Activated CD8-positive, alpha-beta T cell treated with anti-CD3 and anti-CD28 coated beads, Interleukin-2, amount 10 ng/mL, durations not matched to agents 7 days and 5 days (primary cell): ENCODE data around the gene CNOT1. TPM values are rescaled to one million over a fixed set of nuclear protein-coding genes. Genes with fewer than 3 reads are reported as not detected.
"Not testable (repeated sequence)": the region's sequence is repeated elsewhere in the genome, so short reads cannot be mapped to it uniquely, and the experiment has no call there.

Experiments
- ATAC-seq: fragments of 150-1000 bp; cut with Tn5 transposase; one replicate; pipeline ENCODE4 v1.10.0; 2021; ENCODE audit warnings: moderate library complexity
- CTCF ChIA-PET: fragments of 350-600 bp; sonication (Branson Sonifier 250); formaldehyde crosslinking; loops from one replicate; lab custom pipeline; 2021; ENCODE audit warnings: antibody characterized with exemption; lab: Charles Lee
- POLR2A ChIA-PET: fragments of 350-600 bp; sonication (Branson Sonifier 250); formaldehyde crosslinking; loops from one replicate; lab custom pipeline; 2021; ENCODE audit warnings: antibody characterized with exemption; lab: Charles Lee
- DNase-seq: peaks from one replicate; pipeline ENCODE4 v3.0.0-alpha.2; 2020
- H3K27ac Mint-ChIP-seq: one replicate; pipeline ENCODE4 v1.8.0; 2021; ENCODE audit warnings: mild to moderate bottlenecking, mixed read lengths
- H3K27me3 Mint-ChIP-seq: one replicate; pipeline ENCODE4 v1.8.0; 2021; ENCODE audit warnings: low read depth, mixed read lengths
- H3K36me3 Mint-ChIP-seq: one replicate; pipeline ENCODE4 v1.8.0; 2021; ENCODE audit warnings: low read depth, mixed read lengths
- H3K4me1 Mint-ChIP-seq: one replicate; pipeline ENCODE4 v1.8.0; 2021; ENCODE audit warnings: low read depth, mixed read lengths
- H3K4me3 Mint-ChIP-seq: one replicate; pipeline ENCODE4 v1.8.0; 2021; ENCODE audit warnings: mild to moderate bottlenecking, mixed read lengths
- H3K9me3 Mint-ChIP-seq: one replicate; pipeline ENCODE4 v1.8.0; 2022; ENCODE audit warnings: mixed read lengths; ENCODE audit not compliant: insufficient read depth
- total RNA-seq, 2 experiments: library from RNA; stranded (reverse); gene quantifications; one replicate each; pipeline ENCODE4 v1.2.3, GENCODE V29; 2021

The CNOT1 gene
- 100 to 1,000 TPM; 262 TPM for total RNA-seq

GRCh38 chr16:58629733-58630640 is at the start of gene CNOT1:
CNOT1 (minus strand) TSS chr16:58629826; CDS start chr16:58599337, 30,489 bp downstream.
- Mint-ChIP-seq H3K4me3 (peak within 1 kb of the TSS; percentile 100), H3K27ac (peak within 1 kb of the TSS; percentile 100), H3K27me3 (no peaks in the 10 kb centered on the region), H3K9me3 (no peaks in the 10 kb centered on the region), H3K4me1 (peaks cover 32% of the 10 kb centered on the region), H3K36me3 (peaks cover 22% of the 10 kb centered on the region)
- ChIA-PET POLR2A (interaction anchor here (0.8 to 1.7 kb wide), 4 partner anchors 40 to 238 kb away, joined by 3 to 8 read pairs (median 4); partner anchors contain the start of genes GINS3 and SLC38A7), CTCF (interaction anchor here (0.6 kb wide), 1 partner anchor 50 kb away, joined by 4 read pairs; no protein-coding TSS in a partner anchor)
- peak; percentile 91 for ATAC-seq
- DNase-seq: peak; percentile 99

DNA sequence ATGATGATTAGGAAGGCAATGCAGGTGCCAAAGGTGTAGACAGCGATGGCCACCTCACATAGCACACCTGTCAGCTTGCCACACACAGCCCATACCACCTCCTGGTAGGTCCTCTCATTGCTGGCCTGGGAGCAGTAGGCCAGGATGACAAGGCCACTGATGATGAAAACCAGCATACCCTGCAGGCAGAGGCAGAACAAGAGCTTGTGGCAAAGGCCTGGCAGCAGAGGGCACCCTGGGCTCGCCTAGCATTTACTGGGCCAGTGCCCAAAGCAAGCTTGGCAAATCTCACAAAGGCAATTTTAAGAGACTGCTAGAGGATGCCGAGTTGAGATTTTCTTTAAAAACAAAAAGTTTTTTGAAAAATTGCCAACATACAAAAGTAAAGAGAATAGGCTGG is 49.1 kb upstream of the CNOT1 start:
- no peaks in the 10 kb centered on the region for H3K9me3 Mint-ChIP-seq
- H3K27me3 Mint-ChIP-seq: no peaks in the 10 kb centered on the region
- CTCF ChIA-PET: interaction anchor here (2.1 kb wide), 1 partner anchor 77 kb away, joined by 14 read pairs; no protein-coding TSS in a partner anchor
- ATAC-seq (no peak), DNase-seq (no peak)
- H3K36me3 Mint-ChIP-seq: peaks cover 6% of the 10 kb centered on the region
- POLR2A ChIA-PET: no interaction called here
- no peak overlapping the region for H3K27ac Mint-ChIP-seq
- peaks cover 9% of the 10 kb centered on the region for H3K4me1 Mint-ChIP-seq
- no peak overlapping the region for H3K4me3 Mint-ChIP-seq

GRCh38 chr16:58678269-58678668 is 48.6 kb upstream of the CNOT1 start:
- DNase-seq (no peak), ATAC-seq (no peak)
- H3K4me1 Mint-ChIP-seq: peaks cover 5% of the 10 kb centered on the region
- ChIA-PET CTCF (interaction anchor here (2.1 kb wide), 1 partner anchor 77 kb away, joined by 14 read pairs; no protein-coding TSS in a partner anchor), POLR2A (no interaction called here)
- H3K27me3 Mint-ChIP-seq: no peaks in the 10 kb centered on the region
- H3K9me3 Mint-ChIP-seq: no peaks in the 10 kb centered on the region
- no peak overlapping the region for H3K4me3 Mint-ChIP-seq
- H3K27ac Mint-ChIP-seq: no peak overlapping the region
- H3K36me3 Mint-ChIP-seq: peaks cover 6% of the 10 kb centered on the region

DNA sequence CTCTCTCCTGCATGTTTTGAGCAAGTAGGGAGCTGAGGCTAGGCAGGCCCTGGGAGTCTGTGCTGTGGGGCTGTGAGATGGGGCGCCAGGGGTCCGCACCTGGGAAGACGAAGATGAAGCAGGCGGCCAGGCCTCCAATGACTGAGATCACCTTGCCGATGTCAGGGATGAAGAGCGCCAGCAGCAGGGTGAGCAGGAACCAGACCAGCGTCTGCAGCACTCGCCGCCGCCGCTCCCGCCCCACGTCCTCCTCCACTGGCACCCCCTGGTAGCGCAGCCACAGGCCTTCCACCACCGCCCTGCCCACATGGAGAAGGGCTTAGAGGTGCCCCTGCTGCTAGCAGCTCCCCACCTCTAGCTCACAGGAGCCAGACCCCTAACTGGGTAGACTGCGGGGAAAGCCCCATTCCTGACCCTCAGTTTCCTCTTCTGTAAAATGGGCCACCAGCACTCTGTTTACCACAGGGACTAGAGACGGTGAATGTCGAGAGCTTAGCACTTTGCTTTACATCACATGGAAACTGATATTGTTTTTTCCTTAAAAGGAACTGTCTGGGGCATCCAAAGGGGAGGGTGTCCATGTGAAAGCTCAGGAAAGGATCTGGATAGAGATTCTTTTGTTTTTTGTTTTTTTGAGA is 41.4 kb upstream of the CNOT1 start:
- Mint-ChIP-seq H3K27ac (no peak overlapping the region), H3K4me1 (no peaks in the 10 kb centered on the region), H3K36me3 (peaks cover 7% of the 10 kb centered on the region), H3K9me3 (no peaks in the 10 kb centered on the region), H3K27me3 (no peaks in the 10 kb centered on the region), H3K4me3 (no peak overlapping the region)
- POLR2A ChIA-PET: interaction anchor here (0.6 kb wide), 1 partner anchor 37 kb away, joined by 3 read pairs; no protein-coding TSS in a partner anchor
- DNase-seq: no peak
- no peak for ATAC-seq
- CTCF ChIA-PET: no interaction called here

DNA sequence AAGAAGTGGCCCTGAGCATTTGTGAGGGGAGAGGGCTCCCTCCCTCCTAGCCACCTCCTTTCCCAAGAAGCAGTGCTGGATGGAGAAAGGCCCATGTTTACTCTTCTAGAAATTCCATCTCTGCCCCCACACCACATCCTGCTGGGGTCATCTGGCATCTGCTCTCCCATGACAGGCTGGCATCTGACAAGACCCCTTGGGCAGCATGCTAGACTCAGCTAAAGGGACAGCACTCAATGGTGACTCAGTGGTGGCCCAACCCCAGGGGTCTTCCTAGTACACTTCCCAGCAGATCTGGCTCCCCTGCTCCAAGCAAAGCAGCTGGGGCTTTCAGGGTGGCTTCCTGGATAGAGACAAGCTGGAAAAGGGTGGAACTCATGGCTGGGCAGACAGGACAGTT is 40.6 kb upstream of the CNOT1 start:
- Mint-ChIP-seq H3K27ac (no peak overlapping the region), H3K9me3 (no peaks in the 10 kb centered on the region), H3K4me1 (no peaks in the 10 kb centered on the region), H3K36me3 (peaks cover 5% of the 10 kb centered on the region), H3K27me3 (no peaks in the 10 kb centered on the region), H3K4me3 (no peak overlapping the region)
- CTCF ChIA-PET: no interaction called here
- POLR2A ChIA-PET: no interaction called here
- DNase-seq: no peak
- no peak for ATAC-seq

GRCh38 chr16:58665200-58665599 is 35.6 kb upstream of the CNOT1 start:
- H3K4me1 Mint-ChIP-seq: no peaks in the 10 kb centered on the region
- no peak overlapping the region for H3K4me3 Mint-ChIP-seq
- no peaks in the 10 kb centered on the region for H3K9me3 Mint-ChIP-seq
- no peak for ATAC-seq
- ChIA-PET POLR2A (no interaction called here), CTCF (no interaction called here)
- no peaks in the 10 kb centered on the region for H3K27me3 Mint-ChIP-seq
- no peak for DNase-seq
- H3K27ac Mint-ChIP-seq: peak overlapping the region; percentile 49
- peaks cover 2% of the 10 kb centered on the region for H3K36me3 Mint-ChIP-seq

DNA sequence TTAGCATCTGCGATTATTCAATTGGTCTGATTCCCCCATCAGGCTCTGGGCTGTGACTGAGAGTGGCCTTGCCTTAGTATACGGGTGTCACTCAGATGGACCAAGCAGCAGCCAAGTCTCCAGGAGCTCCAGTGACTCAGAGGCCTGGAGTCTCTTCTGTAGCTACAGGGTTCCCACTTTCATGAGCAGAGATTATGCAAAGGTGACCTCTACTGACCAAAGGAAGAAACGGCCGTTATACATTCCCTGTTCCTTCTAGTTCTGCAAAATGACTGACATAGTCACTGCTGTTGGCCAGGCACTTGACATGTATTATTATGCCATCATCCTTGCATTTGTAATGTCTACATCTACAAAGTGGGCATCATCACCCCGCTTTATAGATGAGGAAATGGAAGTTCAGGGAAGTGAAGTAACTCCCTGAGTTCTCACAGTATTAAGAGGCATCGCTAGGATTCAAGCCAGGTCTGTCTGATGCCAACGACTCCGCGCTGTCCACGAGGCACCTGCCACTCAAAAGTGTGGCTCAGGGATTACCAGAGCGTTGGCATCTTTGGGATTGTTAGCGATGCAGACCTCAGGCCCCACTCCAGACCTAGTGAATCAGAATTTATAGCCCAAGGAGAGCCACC is 31.7 kb upstream of the CNOT1 start:
- no peaks in the 10 kb centered on the region for H3K36me3 Mint-ChIP-seq
- peak; percentile 55 for ATAC-seq
- peak; percentile 31 for DNase-seq
- CTCF ChIA-PET: interaction anchor here (0.7 to 1.3 kb wide), 5 partner anchors 9 to 324 kb away, joined by 4 to 9 read pairs (median 6); no protein-coding TSS in a partner anchor
- H3K9me3 Mint-ChIP-seq: no peaks in the 10 kb centered on the region
- no peak overlapping the region for H3K27ac Mint-ChIP-seq
- H3K27me3 Mint-ChIP-seq: no peaks in the 10 kb centered on the region
- H3K4me3 Mint-ChIP-seq: no peak overlapping the region
- POLR2A ChIA-PET: no interaction called here
- H3K4me1 Mint-ChIP-seq: no peaks in the 10 kb centered on the region

DNA sequence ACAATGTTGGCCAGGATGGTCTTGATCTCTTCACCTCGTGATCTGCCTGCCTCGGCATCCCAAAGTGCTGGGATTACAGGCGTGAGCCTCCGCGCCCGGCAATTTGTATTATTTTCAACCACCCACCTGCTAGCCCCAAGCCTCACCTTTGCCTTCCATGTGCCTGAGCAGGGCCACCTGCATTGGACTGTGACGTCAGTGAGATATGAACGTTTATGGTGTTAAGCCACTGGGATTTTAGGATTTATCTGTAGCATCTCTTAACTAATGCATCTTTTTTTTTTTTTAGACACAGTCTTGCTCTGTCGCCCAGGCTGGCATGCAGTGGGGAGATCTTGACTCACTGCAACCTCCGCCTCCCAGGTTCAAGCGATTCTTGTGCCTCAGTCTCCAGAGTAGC is 30.3 kb upstream of the CNOT1 start:
- H3K27ac Mint-ChIP-seq, H3K4me3 Mint-ChIP-seq, H3K4me1 Mint-ChIP-seq, ATAC-seq, H3K9me3 Mint-ChIP-seq, H3K36me3 Mint-ChIP-seq, H3K27me3 Mint-ChIP-seq, POLR2A ChIA-PET, DNase-seq: not testable (repeated sequence)
- CTCF ChIA-PET: interaction anchor here (0.6 kb wide), 1 partner anchor 98 kb away, joined by 3 read pairs; no protein-coding TSS in a partner anchor

DNA sequence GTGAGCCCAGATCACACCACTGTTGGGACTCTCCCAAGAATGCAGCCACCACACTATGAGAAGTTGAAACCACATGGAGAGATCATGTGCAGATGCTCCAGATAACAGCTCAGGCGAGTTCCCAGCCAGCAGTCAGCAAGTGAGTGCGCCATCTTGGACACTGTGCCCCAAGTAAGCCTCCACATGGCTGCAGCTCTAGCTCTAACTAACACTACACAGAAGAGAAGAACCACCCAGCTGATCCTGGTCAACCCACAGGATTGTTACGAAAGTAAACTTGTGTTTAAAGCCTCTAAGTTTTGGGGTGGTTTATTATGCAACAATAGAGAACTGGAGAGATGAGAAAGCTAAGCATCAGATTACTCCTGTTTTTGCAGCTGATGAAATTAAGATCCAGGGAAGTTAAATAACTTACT is 29.2 kb upstream of the CNOT1 start:
- ATAC-seq (no peak), DNase-seq (no peak)
- H3K4me3 Mint-ChIP-seq: no peak overlapping the region
- no peaks in the 10 kb centered on the region for H3K36me3 Mint-ChIP-seq
- no peaks in the 10 kb centered on the region for H3K4me1 Mint-ChIP-seq
- no peaks in the 10 kb centered on the region for H3K9me3 Mint-ChIP-seq
- peaks cover 2% of the 10 kb centered on the region for H3K27me3 Mint-ChIP-seq
- H3K27ac Mint-ChIP-seq: no peak overlapping the region
- ChIA-PET POLR2A (no interaction called here), CTCF (interaction anchor here (0.8 kb wide), 1 partner anchor 147 kb away, joined by 4 read pairs; no protein-coding TSS in a partner anchor)

GRCh38 chr16:58656899-58657298 is 27.3 kb upstream of the CNOT1 start:
- no peak overlapping the region for H3K27ac Mint-ChIP-seq
- POLR2A ChIA-PET: interaction anchor here (0.6 kb wide), 1 partner anchor 9 kb away, joined by 3 read pairs; no protein-coding TSS in a partner anchor
- peaks cover 5% of the 10 kb centered on the region for H3K27me3 Mint-ChIP-seq
- DNase-seq (no peak), ATAC-seq (no peak)
- no peaks in the 10 kb centered on the region for H3K9me3 Mint-ChIP-seq
- CTCF ChIA-PET: interaction anchor here (1.0 kb wide), 1 partner anchor 99 kb away, joined by 4 read pairs; no protein-coding TSS in a partner anchor
- H3K4me1 Mint-ChIP-seq: no peaks in the 10 kb centered on the region
- H3K4me3 Mint-ChIP-seq: no peak overlapping the region
- H3K36me3 Mint-ChIP-seq: no peaks in the 10 kb centered on the region

DNA sequence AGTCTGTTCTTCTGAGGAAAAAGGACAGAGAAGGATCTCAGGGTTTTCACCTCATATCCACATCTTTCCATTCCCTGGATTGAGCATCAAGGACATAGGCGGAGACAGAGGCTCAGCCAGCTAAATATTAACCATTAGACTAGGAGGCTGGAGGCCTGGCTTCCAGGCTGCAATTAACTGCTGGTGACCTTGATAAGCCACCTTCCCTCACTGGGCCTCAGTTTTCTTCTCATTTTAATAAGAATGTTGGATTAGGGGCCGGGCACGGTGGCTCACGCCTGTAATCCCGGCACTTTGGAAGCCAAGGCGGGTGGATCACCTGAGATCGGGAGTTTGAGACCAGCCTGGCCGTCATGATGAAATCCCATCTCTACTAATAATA is 25.6 kb upstream of the CNOT1 start:
- no peak overlapping the region for H3K27ac Mint-ChIP-seq
- ATAC-seq: no peak
- H3K4me3 Mint-ChIP-seq: no peak overlapping the region
- no peaks in the 10 kb centered on the region for H3K9me3 Mint-ChIP-seq
- H3K4me1 Mint-ChIP-seq: no peaks in the 10 kb centered on the region
- no peaks in the 10 kb centered on the region for H3K36me3 Mint-ChIP-seq
- ChIA-PET POLR2A (no interaction called here), CTCF (no interaction called here)
- DNase-seq: no peak
- peaks cover 5% of the 10 kb centered on the region for H3K27me3 Mint-ChIP-seq
